ENCODE data around the gene ACVR2B. TPM values are rescaled to one million over a fixed set of nuclear protein-coding genes. Genes with fewer than 3 reads are reported as not detected.
"Not testable (repeated sequence)": the region's sequence is repeated elsewhere in the genome, so short reads cannot be mapped to it uniquely, and the experiment has no call there.

ACVR2B gene
- polyA plus RNA-seq (2013, experiment 1 of 2): 30.1 TPM
- polyA plus RNA-seq (2013, experiment 2 of 2): 31.9 TPM

DNA sequence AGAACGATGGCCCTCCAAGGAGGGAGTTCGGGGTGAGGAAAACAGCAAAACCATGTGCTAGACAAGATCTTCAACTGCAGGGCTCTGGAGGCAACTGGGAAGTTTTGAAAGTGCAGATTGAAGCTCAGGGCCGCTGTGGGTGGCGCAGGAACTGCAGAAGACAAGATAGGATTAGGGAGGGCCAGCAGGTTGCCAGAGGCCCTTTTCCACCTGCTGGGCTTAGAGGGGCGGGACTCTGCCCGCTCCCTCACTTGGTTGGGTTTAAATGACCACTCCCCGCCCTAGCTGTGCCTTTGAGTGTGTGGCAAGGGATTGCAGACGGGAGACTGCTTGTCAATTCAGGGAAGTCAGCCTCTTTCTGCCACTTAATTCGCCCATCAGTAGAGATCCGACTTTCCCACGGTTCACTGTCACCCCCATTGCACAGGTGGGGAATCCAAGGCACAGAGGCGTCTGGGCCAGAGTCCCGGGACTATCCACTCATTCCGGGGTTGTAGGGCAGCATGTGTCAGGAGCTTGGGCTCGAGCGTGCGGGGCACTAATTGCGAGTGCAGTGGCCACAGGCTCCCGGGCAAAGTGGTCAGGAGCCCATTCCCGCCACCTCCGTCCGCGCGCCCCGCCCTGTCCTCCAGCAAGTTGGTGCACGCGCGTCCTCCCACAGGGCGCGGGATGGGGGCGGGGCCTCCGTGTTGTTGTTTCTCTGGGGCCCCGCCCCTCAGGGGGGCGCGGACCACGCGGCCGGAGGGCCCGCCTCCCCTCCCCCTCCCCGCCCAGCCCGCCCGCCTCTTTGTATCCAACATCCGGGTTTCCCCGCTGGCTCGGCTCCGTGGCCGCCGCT is at the start of gene ACVR2B:
TSS of gene ACVR2B (plus strand) at position 816 of the 838 bp plus-strand sequence. CDS start 433 bp downstream, outside the sequence.
- H2BK120ac ChIP-seq (ENCODE audit: low read depth, low read length): peak within 1 kb of the TSS; percentile 81
- H2AFZ ChIP-seq (ENCODE audit: low read length): peak within 1 kb of the TSS; percentile 90
- H3K4me1 ChIP-seq (ENCODE audit: control insufficient read depth in 2 of 2, insufficient read depth in 1 of 2, low read depth in 1 of 2, low read length in 2 of 2): peaks cover 11 to 13% of the 10 kb centered on the region in 2 donors
- peak within 1 kb of the TSS; percentile 99 for H3K9ac ChIP-seq (ENCODE audit: low read depth, low read length, poor library complexity)
- H3K14ac ChIP-seq (ENCODE audit: low read length): peak within 1 kb of the TSS; percentile 92
- H3K4me3 ChIP-seq (ENCODE audit: low read length in 2 of 2): peak within 1 kb of the TSS; percentile 95 to 100
- H2BK5ac ChIP-seq (ENCODE audit: low read length): peak within 1 kb of the TSS; percentile 93
- peak within 1 kb of the TSS; percentile 92 for H3K27ac ChIP-seq (replicated peaks; ENCODE audit: low read length)
- H2BK15ac ChIP-seq (ENCODE audit: low read length): peak within 1 kb of the TSS; percentile 71
- H3K4me2 ChIP-seq (ENCODE audit: insufficient read depth, low read length, poor library complexity, severe bottlenecking): peak within 1 kb of the TSS; percentile 84
- H2BK12ac ChIP-seq (ENCODE audit: low read length): peak within 1 kb of the TSS; percentile 48
- peak within 1 kb of the TSS; percentile 82 for H4K91ac ChIP-seq (ENCODE audit: low read depth, low read length, poor library complexity)
- WGBS, 2 donors (ENCODE audit: extremely low coverage in 2 of 2, insufficient read length in 2 of 2, insufficient replicate concordance in 1 of 2): no CpG with 5 or more reads among the region's 48 CpGs
- peak within 1 kb of the TSS; percentile 99 for H3K18ac ChIP-seq (ENCODE audit: low read length)
- H3K23ac ChIP-seq (ENCODE audit: low read depth, low read length, poor library complexity): peak within 1 kb of the TSS; percentile 76
- DNase-seq (ENCODE audit: low spot score): peak; percentile 87
- peaks cover 0 to 19% of the 10 kb centered on the region in 2 donors for H3K36me3 ChIP-seq (replicated peaks in 1 of 2; ENCODE audit: control insufficient read depth in 2 of 2, insufficient read depth in 2 of 2, low read length in 2 of 2)
- peaks cover 7% of the 10 kb centered on the region for H3K79me1 ChIP-seq (ENCODE audit: low read depth, low read length)
- H3K27me3 ChIP-seq (ENCODE audit: control insufficient read depth in 3 of 3, insufficient read depth in 3 of 3, low read depth in 1 of 3, low read length in 3 of 3): no peaks in the 10 kb centered on the region
- peaks cover 3% of the 10 kb centered on the region in 2 donors for H3K9me3 ChIP-seq (replicated peaks in 1 of 2; ENCODE audit: control insufficient read depth in 2 of 2, insufficient read depth in 1 of 2, low read depth in 1 of 2, low read length in 2 of 2)
- H2AK5ac ChIP-seq (ENCODE audit: low read depth, low read length): peak within 1 kb of the TSS; percentile 99
- H3K4ac ChIP-seq (ENCODE audit: low read length): peak within 1 kb of the TSS; percentile 45
- peak within 1 kb of the TSS; percentile 87 for H4K8ac ChIP-seq (ENCODE audit: low read depth, low read length)

DNA sequence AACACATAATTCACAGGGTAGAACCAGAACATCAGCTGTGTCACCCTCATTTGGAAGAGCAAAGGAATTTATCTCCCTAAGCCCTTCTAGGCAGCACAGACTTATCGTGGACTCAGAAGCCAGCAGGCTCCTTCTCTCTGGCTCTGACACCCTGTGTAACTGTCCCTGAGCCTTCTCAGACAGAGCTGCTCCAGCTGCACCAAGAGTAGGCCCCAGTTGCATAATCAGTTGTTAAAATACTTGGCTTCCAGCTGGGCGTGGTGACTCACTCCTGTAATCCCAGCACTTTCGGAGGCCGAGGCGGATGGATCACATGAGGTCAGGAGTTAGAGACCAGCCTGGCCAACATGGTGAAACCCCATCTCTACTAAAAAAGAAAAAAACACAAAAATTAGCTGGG is 49.4 kb upstream of the ACVR2B start:
- Histone ChIP-seq H3K27me3 (ENCODE audit: control insufficient read depth in 3 of 3, insufficient read depth in 3 of 3, low read depth in 1 of 3, low read length in 3 of 3) (no peaks in the 10 kb centered on the region), H3K18ac (ENCODE audit: low read length) (no peak overlapping the region), H4K8ac (ENCODE audit: low read depth, low read length) (no peak overlapping the region), H3K36me3 (replicated peaks in 1 of 2; ENCODE audit: control insufficient read depth in 2 of 2, insufficient read depth in 2 of 2, low read length in 2 of 2) (peaks cover 15 to 51% of the 10 kb centered on the region in 2 donors), H3K4me2 (ENCODE audit: insufficient read depth, low read length, poor library complexity, severe bottlenecking) (no peak overlapping the region), H3K79me1 (ENCODE audit: low read depth, low read length) (no peaks in the 10 kb centered on the region), H2BK12ac (ENCODE audit: low read length) (no peak overlapping the region), H2BK120ac (ENCODE audit: low read depth, low read length) (no peak overlapping the region), H3K9ac (ENCODE audit: low read depth, low read length, poor library complexity) (no peak overlapping the region), H2AK5ac (ENCODE audit: low read depth, low read length) (no peak overlapping the region), H3K4me1 (ENCODE audit: control insufficient read depth in 2 of 2, insufficient read depth in 1 of 2, low read depth in 1 of 2, low read length in 2 of 2) (no peaks in the 10 kb centered on the region), H3K9me3 (replicated peaks in 1 of 2; ENCODE audit: control insufficient read depth in 2 of 2, insufficient read depth in 1 of 2, low read depth in 1 of 2, low read length in 2 of 2) (peaks cover 8 to 22% of the 10 kb centered on the region in 2 donors), H3K4me3 (ENCODE audit: low read length in 2 of 2) (no peak overlapping the region), H4K91ac (ENCODE audit: low read depth, low read length, poor library complexity) (no peak overlapping the region), H3K4ac (ENCODE audit: low read length) (no peak overlapping the region), H3K23ac (ENCODE audit: low read depth, low read length, poor library complexity) (no peak overlapping the region), H3K14ac (ENCODE audit: low read length) (no peak overlapping the region), H2BK5ac (ENCODE audit: low read length) (no peak overlapping the region), H2AFZ (ENCODE audit: low read length) (no peak overlapping the region), H2BK15ac (ENCODE audit: low read length) (no peak overlapping the region), H3K27ac (replicated peaks; ENCODE audit: low read length) (no peak overlapping the region)
- no peak for DNase-seq (ENCODE audit: low spot score)
- WGBS, 2 donors (ENCODE audit: extremely low coverage in 2 of 2, insufficient read length in 2 of 2, insufficient replicate concordance in 1 of 2): no CpG with 5 or more reads among the region's 5 CpGs

DNA sequence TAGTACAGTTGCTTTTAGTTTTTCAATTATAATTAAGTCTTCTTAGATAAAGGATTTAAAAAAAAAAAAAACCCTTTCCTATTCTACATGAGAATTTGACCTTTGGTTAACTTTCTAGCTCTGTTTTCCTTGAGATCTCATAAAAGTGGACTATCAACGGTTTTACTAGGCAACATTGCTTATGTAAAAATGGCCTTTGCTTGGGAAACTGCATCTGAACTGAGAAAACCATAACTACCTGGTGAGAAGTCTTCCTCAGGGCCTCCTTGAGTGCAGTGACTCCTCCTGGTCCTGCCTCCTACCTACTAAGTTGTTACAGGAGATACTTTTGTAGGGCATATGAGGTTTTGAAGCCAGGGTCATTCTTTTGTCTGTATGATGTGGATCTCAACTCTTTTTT is 42.1 kb upstream of the ACVR2B start:
- Histone ChIP-seq H3K4ac (ENCODE audit: low read length) (no peak overlapping the region), H2BK15ac (ENCODE audit: low read length) (no peak overlapping the region), H3K4me2 (ENCODE audit: insufficient read depth, low read length, poor library complexity, severe bottlenecking) (no peak overlapping the region), H4K8ac (ENCODE audit: low read depth, low read length) (no peak overlapping the region), H3K9ac (ENCODE audit: low read depth, low read length, poor library complexity) (no peak overlapping the region), H2BK120ac (ENCODE audit: low read depth, low read length) (no peak overlapping the region), H3K27ac (replicated peaks; ENCODE audit: low read length) (no peak overlapping the region), H3K27me3 (ENCODE audit: control insufficient read depth in 3 of 3, insufficient read depth in 3 of 3, low read depth in 1 of 3, low read length in 3 of 3) (no peaks in the 10 kb centered on the region), H2BK5ac (ENCODE audit: low read length) (no peak overlapping the region), H3K36me3 (replicated peaks in 1 of 2; ENCODE audit: control insufficient read depth in 2 of 2, insufficient read depth in 2 of 2, low read length in 2 of 2) (no peaks in the 10 kb centered on the region), H3K23ac (ENCODE audit: low read depth, low read length, poor library complexity) (no peak overlapping the region), H4K91ac (ENCODE audit: low read depth, low read length, poor library complexity) (no peak overlapping the region), H3K4me1 (ENCODE audit: control insufficient read depth in 2 of 2, insufficient read depth in 1 of 2, low read depth in 1 of 2, low read length in 2 of 2) (no peaks in the 10 kb centered on the region), H2BK12ac (ENCODE audit: low read length) (no peak overlapping the region), H3K9me3 (replicated peaks in 1 of 2; ENCODE audit: control insufficient read depth in 2 of 2, insufficient read depth in 1 of 2, low read depth in 1 of 2, low read length in 2 of 2) (no peaks in the 10 kb centered on the region), H3K4me3 (ENCODE audit: low read length in 2 of 2) (no peak overlapping the region), H3K18ac (ENCODE audit: low read length) (no peak overlapping the region), H3K79me1 (ENCODE audit: low read depth, low read length) (no peaks in the 10 kb centered on the region), H2AK5ac (ENCODE audit: low read depth, low read length) (no peak overlapping the region), H3K14ac (ENCODE audit: low read length) (no peak overlapping the region), H2AFZ (ENCODE audit: low read length) (no peak overlapping the region)
- WGBS, 2 donors (ENCODE audit: extremely low coverage in 2 of 2, insufficient read length in 2 of 2, insufficient replicate concordance in 1 of 2): no CpG with 5 or more reads among the region's 1 CpG
- no peak for DNase-seq (ENCODE audit: low spot score)

DNA sequence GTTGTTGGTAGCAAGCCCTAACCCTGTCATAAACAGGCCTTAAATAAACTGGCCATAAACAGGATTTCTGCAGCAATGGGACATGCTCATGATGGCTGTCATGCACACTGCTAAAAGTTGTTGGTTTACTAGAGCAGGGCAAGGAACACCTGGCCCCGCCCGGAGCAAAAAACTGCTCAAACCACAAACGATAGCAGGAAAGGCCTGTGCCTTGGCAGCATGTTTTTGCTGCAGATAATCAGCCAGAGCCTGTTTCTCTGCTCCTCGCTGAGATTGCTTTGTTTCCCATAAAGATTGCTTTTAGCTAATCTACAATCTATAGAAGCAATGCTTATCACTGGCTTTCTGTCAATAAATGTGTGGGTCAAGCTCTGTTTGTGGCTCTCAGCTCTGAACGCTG is 32.9 kb upstream of the ACVR2B start:
- not testable (repeated sequence) for H2BK120ac ChIP-seq (ENCODE audit: low read depth, low read length); H3K9me3 ChIP-seq (replicated peaks in 1 of 2; ENCODE audit: control insufficient read depth in 2 of 2, insufficient read depth in 1 of 2, low read depth in 1 of 2, low read length in 2 of 2); H4K8ac ChIP-seq (ENCODE audit: low read depth, low read length); H2BK12ac ChIP-seq (ENCODE audit: low read length); H3K18ac ChIP-seq (ENCODE audit: low read length); H2AK5ac ChIP-seq (ENCODE audit: low read depth, low read length); H3K9ac ChIP-seq (ENCODE audit: low read depth, low read length, poor library complexity); H3K4ac ChIP-seq (ENCODE audit: low read length); H2AFZ ChIP-seq (ENCODE audit: low read length); DNase-seq (ENCODE audit: low spot score); H3K14ac ChIP-seq (ENCODE audit: low read length); H3K27me3 ChIP-seq (ENCODE audit: control insufficient read depth in 3 of 3, insufficient read depth in 3 of 3, low read depth in 1 of 3, low read length in 3 of 3); H2BK5ac ChIP-seq (ENCODE audit: low read length); H2BK15ac ChIP-seq (ENCODE audit: low read length); H3K23ac ChIP-seq (ENCODE audit: low read depth, low read length, poor library complexity); H3K79me1 ChIP-seq (ENCODE audit: low read depth, low read length); H3K27ac ChIP-seq (replicated peaks; ENCODE audit: low read length); H3K4me3 ChIP-seq (ENCODE audit: low read length in 2 of 2); H4K91ac ChIP-seq (ENCODE audit: low read depth, low read length, poor library complexity); H3K4me1 ChIP-seq (ENCODE audit: control insufficient read depth in 2 of 2, insufficient read depth in 1 of 2, low read depth in 1 of 2, low read length in 2 of 2); H3K4me2 ChIP-seq (ENCODE audit: insufficient read depth, low read length, poor library complexity, severe bottlenecking); H3K36me3 ChIP-seq (replicated peaks in 1 of 2; ENCODE audit: control insufficient read depth in 2 of 2, insufficient read depth in 2 of 2, low read length in 2 of 2)
- WGBS, 2 donors (ENCODE audit: extremely low coverage in 2 of 2, insufficient read length in 2 of 2, insufficient replicate concordance in 1 of 2): no CpG with 5 or more reads among the region's 5 CpGs

Data from neuronal stem cell (in vitro differentiated cells).